ENCODE results near the gene DLGAP1. TPM values are rescaled to one million over a fixed set of nuclear protein-coding genes. Genes with fewer than 3 reads are reported as not detected.

Gene DLGAP1
- total and polyA plus RNA-seq, 2 of the 13 experiments (the other 11 are each of a cell fraction or from before 2014, with no cell fraction given) = 0.01 TPM; not detected in 1

- no peak for TF ChIP-seq DMTF1 (CRISPR knock-in tag; IDR thresholded peaks at IDR 0.05)
- TF ChIP-seq ZBTB49 (CRISPR knock-in tag; IDR thresholded peaks at IDR 0.05; ENCODE audit: borderline replicate concordance) = no peak
- no peak for TF ChIP-seq ZNF33B (CRISPR knock-in tag; IDR thresholded peaks at IDR 0.05)
- no peak for TF ChIP-seq NKX3-1 (CRISPR knock-in tag; IDR thresholded peaks at IDR 0.05)
- TF ChIP-seq NFIB (CRISPR knock-in tag; IDR thresholded peaks at IDR 0.05; ENCODE audit: borderline replicate concordance) = no peak
- no peak for TF ChIP-seq GATAD1 (CRISPR knock-in tag; IDR thresholded peaks at IDR 0.05)
- TF ChIP-seq, protein P1, sequence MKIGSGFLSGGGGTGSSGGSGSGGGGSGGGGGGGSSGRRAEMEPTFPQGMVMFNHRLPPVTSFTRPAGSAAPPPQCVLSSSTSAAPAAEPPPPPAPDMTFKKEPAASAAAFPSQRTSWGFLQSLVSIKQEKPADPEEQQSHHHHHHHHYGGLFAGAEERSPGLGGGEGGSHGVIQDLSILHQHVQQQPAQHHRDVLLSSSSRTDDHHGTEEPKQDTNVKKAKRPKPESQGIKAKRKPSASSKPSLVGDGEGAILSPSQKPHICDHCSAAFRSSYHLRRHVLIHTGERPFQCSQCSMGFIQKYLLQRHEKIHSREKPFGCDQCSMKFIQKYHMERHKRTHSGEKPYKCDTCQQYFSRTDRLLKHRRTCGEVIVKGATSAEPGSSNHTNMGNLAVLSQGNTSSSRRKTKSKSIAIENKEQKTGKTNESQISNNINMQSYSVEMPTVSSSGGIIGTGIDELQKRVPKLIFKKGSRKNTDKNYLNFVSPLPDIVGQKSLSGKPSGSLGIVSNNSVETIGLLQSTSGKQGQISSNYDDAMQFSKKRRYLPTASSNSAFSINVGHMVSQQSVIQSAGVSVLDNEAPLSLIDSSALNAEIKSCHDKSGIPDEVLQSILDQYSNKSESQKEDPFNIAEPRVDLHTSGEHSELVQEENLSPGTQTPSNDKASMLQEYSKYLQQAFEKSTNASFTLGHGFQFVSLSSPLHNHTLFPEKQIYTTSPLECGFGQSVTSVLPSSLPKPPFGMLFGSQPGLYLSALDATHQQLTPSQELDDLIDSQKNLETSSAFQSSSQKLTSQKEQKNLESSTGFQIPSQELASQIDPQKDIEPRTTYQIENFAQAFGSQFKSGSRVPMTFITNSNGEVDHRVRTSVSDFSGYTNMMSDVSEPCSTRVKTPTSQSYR (CRISPR knock-in tag; IDR thresholded peaks at IDR 0.05; ENCODE audit: borderline replicate concordance) = no peak
- no peak for TF ChIP-seq ZEB1 (IDR thresholded peaks at IDR 0.05; ENCODE audit: insufficient replicate concordance, low read depth)
Measured at GRCh38 chr18:3803350-3803749, 651.8 kb downstream of the DLGAP1 start (continued).

Data from HepG2 (cell line).